Measurements from ENCODE around the gene UBE2Z.
"Not testable (repeated sequence)": the region's sequence is repeated elsewhere in the genome, so short reads cannot be mapped to it uniquely, and the experiment has no call there.

Gene UBE2Z

GRCh38 chr17:48869821-48870318, 38.3 kb upstream of the UBE2Z start:
- no peaks in the 10 kb centered on the region for H3K79me2 ChIP-seq (ENCODE audit: low read length)
- no peak overlapping the region for H2AFZ ChIP-seq (ENCODE audit: low read depth, low read length)
- TF ChIP-seq EZH2phosphoT487 (IDR thresholded peaks at IDR 0.05; ENCODE audit: low read depth) (no peak), CTCF (IDR thresholded peaks at IDR 0.05; ENCODE audit: low read depth, low read length) (no peak)
- H3K4me2 ChIP-seq (ENCODE audit: low read length): no peak overlapping the region
- no peaks in the 10 kb centered on the region for H3K4me1 ChIP-seq (ENCODE audit: low read length)
- H3K27me3 ChIP-seq (ENCODE audit: low read depth, low read length): no peaks in the 10 kb centered on the region
- no peak overlapping the region for H3K4me3 ChIP-seq (ENCODE audit: low read length)
- no peaks in the 10 kb centered on the region for H4K20me1 ChIP-seq (ENCODE audit: insufficient read depth, low read length)
- H3K9me3 ChIP-seq (ENCODE audit: insufficient read depth, low read length): no peaks in the 10 kb centered on the region
- H3K9ac ChIP-seq (ENCODE audit: low read length): no peak overlapping the region
- no peaks in the 10 kb centered on the region for H3K36me3 ChIP-seq (replicated peaks; ENCODE audit: low read depth, low read length)
- H3K27ac ChIP-seq (ENCODE audit: low read length): no peak overlapping the region

GRCh38 chr17:48871035-48871550, 37.1 kb upstream of the UBE2Z start:
- no peaks in the 10 kb centered on the region for H3K27me3 ChIP-seq (ENCODE audit: low read depth, low read length)
- H2AFZ ChIP-seq (ENCODE audit: low read depth, low read length): no peak overlapping the region
- no peak overlapping the region for H3K27ac ChIP-seq (ENCODE audit: low read length)
- no peak overlapping the region for H3K4me3 ChIP-seq (ENCODE audit: low read length)
- no peaks in the 10 kb centered on the region for H3K9me3 ChIP-seq (ENCODE audit: insufficient read depth, low read length)
- H4K20me1 ChIP-seq (ENCODE audit: insufficient read depth, low read length): no peaks in the 10 kb centered on the region
- no peaks in the 10 kb centered on the region for H3K36me3 ChIP-seq (replicated peaks; ENCODE audit: low read depth, low read length)
- H3K9ac ChIP-seq (ENCODE audit: low read length): no peak overlapping the region
- TF ChIP-seq CTCF (IDR thresholded peaks at IDR 0.05; ENCODE audit: low read depth, low read length) (no peak), EZH2phosphoT487 (IDR thresholded peaks at IDR 0.05; ENCODE audit: low read depth) (no peak)
- H3K79me2 ChIP-seq (ENCODE audit: low read length): no peaks in the 10 kb centered on the region
- no peaks in the 10 kb centered on the region for H3K4me1 ChIP-seq (ENCODE audit: low read length)
- H3K4me2 ChIP-seq (ENCODE audit: low read length): no peak overlapping the region

GRCh38 chr17:48871551-48872351, 36.5 kb upstream of the UBE2Z start:
- TF ChIP-seq EZH2phosphoT487 (IDR thresholded peaks at IDR 0.05; ENCODE audit: low read depth) (no peak), CTCF (IDR thresholded peaks at IDR 0.05; ENCODE audit: low read depth, low read length) (no peak)
- no peak overlapping the region for H2AFZ ChIP-seq (ENCODE audit: low read depth, low read length)
- no peak overlapping the region for H3K4me2 ChIP-seq (ENCODE audit: low read length)

GRCh38 chr17:48872409-48872808, 35.8 kb upstream of the UBE2Z start:
- not testable (repeated sequence) for H3K9me3 ChIP-seq (ENCODE audit: insufficient read depth, low read length); H3K79me2 ChIP-seq (ENCODE audit: low read length); H2AFZ ChIP-seq (ENCODE audit: low read depth, low read length); H3K27ac ChIP-seq (ENCODE audit: low read length); H3K4me3 ChIP-seq (ENCODE audit: low read length); H3K27me3 ChIP-seq (ENCODE audit: low read depth, low read length); H3K4me2 ChIP-seq (ENCODE audit: low read length); H3K9ac ChIP-seq (ENCODE audit: low read length); H3K36me3 ChIP-seq (replicated peaks; ENCODE audit: low read depth, low read length); H4K20me1 ChIP-seq (ENCODE audit: insufficient read depth, low read length)
- H3K4me1 ChIP-seq (ENCODE audit: low read length): peaks cover 10% of the 10 kb centered on the region

More at GRCh38 chr17:48871551-48872351, 36.5 kb upstream of the UBE2Z start:
- Histone ChIP-seq H3K9ac (ENCODE audit: low read length) (no peak overlapping the region), H3K9me3 (ENCODE audit: insufficient read depth, low read length) (no peaks in the 10 kb centered on the region), H3K4me1 (ENCODE audit: low read length) (peaks cover 4% of the 10 kb centered on the region), H3K27ac (ENCODE audit: low read length) (no peak overlapping the region), H3K27me3 (ENCODE audit: low read depth, low read length) (no peaks in the 10 kb centered on the region), H3K36me3 (replicated peaks; ENCODE audit: low read depth, low read length) (no peaks in the 10 kb centered on the region), H3K4me3 (ENCODE audit: low read length) (no peak overlapping the region), H3K79me2 (ENCODE audit: low read length) (no peaks in the 10 kb centered on the region), H4K20me1 (ENCODE audit: insufficient read depth, low read length) (no peaks in the 10 kb centered on the region)
